Caki2 (cell line): Measurements from ENCODE around the gene DOCK6. TPM values are rescaled to one million over a fixed set of nuclear protein-coding genes. Genes with fewer than 3 reads are reported as not detected.

ENCODE experiments used
- DNase-seq: peaks from one replicate; pipeline ENCODE4 v3.0.0-alpha.2; 2015; ENCODE audit warnings: low read depth
- in situ Hi-C: cut with HindIII; loops from 2 replicates; pipeline ENCODE4 v1.10.0; 2016; ENCODE audit warnings: low sequenced_read_pairs, low pct_unique_long_range_greater_than_20kb, mixed read lengths
- total RNA-seq: library from RNA; depleted of rRNA; stranded (reverse); fragments of >200 nt; shearing (Covaris generic); gene quantifications from 2 replicates; pipeline ENCODE4 v1.2.3, GENCODE V29; 2014; ENCODE audit warnings: low replicate concordance

Gene DOCK6
- total RNA-seq, 1 experiment from 2014 or later = 14.1 TPM

GRCh38 chr19:11254666-11255065 lies 7.7 kb downstream of the DOCK6 start:
- no peak for DNase-seq
- in situ Hi-C loops = no loop called here

GRCh38 chr19:11252665-11253355 lies 9.5 kb downstream of the DOCK6 start:
- DNase-seq = no peak
- in situ Hi-C loops = no loop called here

- in situ Hi-C loops = no loop called here
- no peak for DNase-seq
Observed at GRCh38 chr19:11251650-11252314, 10.5 kb downstream of the DOCK6 start.

GRCh38 chr19:11251217-11251616 lies 11.1 kb downstream of the DOCK6 start:
- in situ Hi-C loops = no loop called here

GRCh38 chr19:11248852-11249251 lies 13.5 kb downstream of the DOCK6 start:
- no peak for DNase-seq
- in situ Hi-C loops = no loop called here

More at GRCh38 chr19:11251217-11251616, 11.1 kb downstream of the DOCK6 start:
- DNase-seq = no peak

GRCh38 chr19:11247934-11248333 lies 14.4 kb downstream of the DOCK6 start:
- in situ Hi-C loops = no loop called here
- no peak for DNase-seq

- in situ Hi-C loops = no loop called here
- no peak for DNase-seq
Observed at GRCh38 chr19:11247391-11247790, 14.9 kb downstream of the DOCK6 start.

- no peak for DNase-seq
- in situ Hi-C loops = no loop called here
Observed at GRCh38 chr19:11246941-11247340, 15.4 kb downstream of the DOCK6 start.

- in situ Hi-C loops = no loop called here
- no peak for DNase-seq
Observed at GRCh38 chr19:11244846-11245589, 17.3 kb downstream of the DOCK6 start.

GRCh38 chr19:11243798-11244169 lies 18.5 kb downstream of the DOCK6 start:
- in situ Hi-C loops = no loop called here
- no peak for DNase-seq

- peak; percentile 67 for DNase-seq
- in situ Hi-C loops = no loop called here
Observed at GRCh38 chr19:11242864-11243797, 19.2 kb downstream of the DOCK6 start.

- in situ Hi-C loops = no loop called here
Observed at GRCh38 chr19:11242025-11242424, 20.3 kb downstream of the DOCK6 start.

GRCh38 chr19:11240008-11240444 lies 22.3 kb downstream of the DOCK6 start:
- in situ Hi-C loops = no loop called here
- DNase-seq = no peak

More at GRCh38 chr19:11242025-11242424, 20.3 kb downstream of the DOCK6 start:
- DNase-seq = no peak

- in situ Hi-C loops = no loop called here
- no peak for DNase-seq
Observed at GRCh38 chr19:11239377-11240000, 22.8 kb downstream of the DOCK6 start, which contains the start of gene ANGPTL8. ANGPTL8 (plus strand) TSS chr19:11239619; CDS start chr19:11239638, 19 bp downstream.

- no peak for DNase-seq
- in situ Hi-C loops = no loop called here
Observed at GRCh38 chr19:11238781-11239376, 23.4 kb downstream of the DOCK6 start.

- in situ Hi-C loops = no loop called here
- DNase-seq = no peak
Observed at GRCh38 chr19:11238041-11238440, 24.3 kb downstream of the DOCK6 start.

- in situ Hi-C loops = no loop called here
- DNase-seq = no peak
Observed at GRCh38 chr19:11237321-11237720, 25.0 kb downstream of the DOCK6 start.
